Fibroblast of lung (primary cell): ENCODE results near the gene VASN.

Source experiments
- CTCF ChIP-seq, 2 donors: IDR thresholded peaks in 1 of 2; conservative IDR thresholded peaks in 1 of 2; 1 replicate in 1 of 2; 2 replicates in 1 of 2; pipeline ENCODE4 v1.5.1; 2011 to 2012; ENCODE audit warnings: low read length in 2 of 2, control low read depth in 1 of 2, inconsistent platforms in 1 of 2, low read depth in 1 of 2, mild to moderate bottlenecking in 1 of 2
- EZH2 ChIP-seq: IDR thresholded peaks from 2 replicates; pipeline ENCODE4 v1.5.1; 2012; ENCODE audit warnings: low read length, control low read depth, mild to moderate bottlenecking; ENCODE audit errors: missing control alignments

GRCh38 chr16:4327386-4328045, 44.1 kb upstream of the VASN start:
- no peak for TF ChIP-seq CTCF (conservative IDR thresholded peaks at IDR 0.05 in 1 of 2, IDR thresholded peaks at IDR 0.05 in 1 of 2; ENCODE audit: low read depth in 1 of 2, low read length in 2 of 2)
- TF ChIP-seq EZH2 = no peak
